IMR-90 (cell line): Measurements from ENCODE around the gene INPP5D. TPM values are rescaled to one million over a fixed set of nuclear protein-coding genes. Genes with fewer than 3 reads are reported as not detected.

Source experiments
- ATAC-seq: fragments of 200-7000 bp; cut with Tn5 transposase; 2 replicates; pipeline ENCODE4 v1.9.1; 2020; ENCODE audit warnings: low read depth, mild to moderate bottlenecking, moderate library complexity
- BruUV-seq: library from RNA; stranded (reverse); fragments of 400-500 nt; replicated peaks from 2 replicates; lab custom pipeline; 2021; lab: Mats Ljungman, UMichigan
- CTCF ChIA-PET: fragments of 300-600 bp; formaldehyde crosslinking; extraction: SDS; loops from one replicate; lab custom pipeline; 2021; ENCODE audit warnings: antibody characterized with exemption; lab: Yijun Ruan, JAX
- POLR2A ChIA-PET: fragments of 300-600 bp; sonication (Branson Sonifier 250); formaldehyde crosslinking; loops from one replicate; lab custom pipeline; 2022; ENCODE audit warnings: antibody characterized with exemption; ENCODE audit not compliant: unreplicated experiment; lab: Charles Lee
- DNase-seq: peaks from one replicate; pipeline ENCODE4 v3.0.0; 2013
- H2AFZ ChIP-seq: replicated peaks from 2 replicates; pipeline ENCODE3; 2013; ENCODE audit warnings: low read length, mild to moderate bottlenecking; ENCODE audit not compliant: poor library complexity
- H2AK5ac ChIP-seq: 2 replicates; pipeline ENCODE4 v1.6.1; 2013; ENCODE audit warnings: low read depth, low read length, inconsistent platforms
- H2AK9ac ChIP-seq: replicated peaks from 2 replicates; pipeline ENCODE3; 2013; ENCODE audit warnings: mild to moderate bottlenecking, low read depth, low read length, moderate library complexity; ENCODE audit not compliant: poor library complexity
- H2BK120ac ChIP-seq: 2 replicates; pipeline ENCODE4 v1.6.1; 2013; ENCODE audit warnings: low read depth, low read length, inconsistent platforms
- H2BK15ac ChIP-seq: 3 replicates; pipeline ENCODE4 v1.6.1; 2013; ENCODE audit warnings: low read depth, low read length, inconsistent platforms
- H2BK20ac ChIP-seq: 2 replicates; pipeline ENCODE4 v1.6.1; 2013; ENCODE audit warnings: low read depth, mild to moderate bottlenecking, inconsistent platforms, low read length, moderate library complexity
- H2BK5ac ChIP-seq: 2 replicates; pipeline ENCODE4 v1.6.1; 2013; ENCODE audit warnings: mild to moderate bottlenecking, low read depth, low read length, inconsistent platforms; ENCODE audit not compliant: poor library complexity, severe bottlenecking
- H3K14ac ChIP-seq: replicated peaks from 2 replicates; pipeline ENCODE4 v1.6.1; 2013; ENCODE audit warnings: low read depth, low read length, inconsistent platforms
- H3K18ac ChIP-seq: 2 replicates; pipeline ENCODE4 v1.6.1; 2013; ENCODE audit warnings: low read depth, low read length, control low read depth
- H3K23ac ChIP-seq: 2 replicates; pipeline ENCODE4 v1.6.1; 2013; ENCODE audit warnings: low read depth, low read length, inconsistent platforms
- H3K27ac ChIP-seq: 2 replicates; pipeline ENCODE4 v1.5.1; 2013; ENCODE audit warnings: mild to moderate bottlenecking, control low read depth, low read length; ENCODE audit not compliant: insufficient read depth
- H3K27me3 ChIP-seq: 2 replicates; pipeline ENCODE4 v1.6.1; 2013; ENCODE audit warnings: low read length; ENCODE audit not compliant: control insufficient read depth, insufficient read depth
- H3K36me3 ChIP-seq: 2 replicates; pipeline ENCODE4 v1.6.1; 2013; ENCODE audit warnings: low read length, mixed read lengths; ENCODE audit not compliant: control insufficient read depth, insufficient read depth
- H3K4ac ChIP-seq: 2 replicates; pipeline ENCODE4 v1.6.1; 2013; ENCODE audit warnings: low read depth, low read length, inconsistent platforms
- H3K4me1 ChIP-seq: 2 replicates; pipeline ENCODE4 v1.6.1; 2013; ENCODE audit warnings: low read length, mixed read lengths; ENCODE audit not compliant: control insufficient read depth, insufficient read depth
- H3K4me2 ChIP-seq: 2 replicates; pipeline ENCODE4 v1.6.1; 2013; ENCODE audit warnings: low read depth, mild to moderate bottlenecking, control low read depth, low read length, moderate library complexity
- H3K4me3 ChIP-seq: 2 replicates; pipeline ENCODE4 v1.5.1; 2013; ENCODE audit warnings: low read depth, mild to moderate bottlenecking, control low read depth, low read length, moderate library complexity; ENCODE audit not compliant: insufficient read depth
- H3K56ac ChIP-seq: 2 replicates; pipeline ENCODE4 v1.6.1; 2013; ENCODE audit warnings: low read length, inconsistent platforms; ENCODE audit not compliant: insufficient read depth; ENCODE audit errors: extremely low read depth
- H3K79me1 ChIP-seq, 2 experiments: 2 replicates each; pipeline ENCODE4 v1.6.1; 2013; ENCODE audit warnings: low read length in 2 of 2, inconsistent platforms in 1 of 2, low read depth in 1 of 2
- H3K9ac ChIP-seq: 2 replicates; pipeline ENCODE4 v1.6.1; 2013; ENCODE audit warnings: low read depth, low read length, control low read depth
- H3K9me1 ChIP-seq: 2 replicates; pipeline ENCODE4 v1.6.1; 2013; ENCODE audit warnings: low read length, inconsistent platforms; ENCODE audit not compliant: insufficient read depth
- H3K9me3 ChIP-seq: 2 replicates; pipeline ENCODE4 v1.6.1; 2013; ENCODE audit warnings: low read length; ENCODE audit not compliant: control insufficient read depth, insufficient read depth
- H4K20me1 ChIP-seq: 2 replicates; pipeline ENCODE4 v1.6.1; 2013; ENCODE audit warnings: low read length, inconsistent platforms; ENCODE audit not compliant: insufficient read depth
- H4K5ac ChIP-seq: 2 replicates; pipeline ENCODE4 v1.6.1; 2013; ENCODE audit warnings: mild to moderate bottlenecking, low read depth, low read length, control low read depth
- H4K8ac ChIP-seq, 2 experiments: 2 replicates each; pipeline ENCODE4 v1.6.1; 2013; ENCODE audit warnings: low read depth in 2 of 2, low read length in 2 of 2, control low read depth in 1 of 2, inconsistent platforms in 1 of 2
- H4K91ac ChIP-seq: 2 replicates; pipeline ENCODE4 v1.6.1; 2013; ENCODE audit warnings: low read depth, low read length, inconsistent platforms; ENCODE audit not compliant: insufficient read depth
- BHLHE40 ChIP-seq: fragments of 150-350 bp; IDR thresholded peaks from 2 replicates; pipeline ENCODE4 v1.6.1; 2016; ENCODE audit warnings: mild to moderate bottlenecking, low read depth, low read length
- CEBPB ChIP-seq: IDR thresholded peaks from 2 replicates; pipeline ENCODE4 v1.6.1; 2012; ENCODE audit warnings: low read depth, low read length, improper control_type of control experiment
- CHD1 ChIP-seq: IDR thresholded peaks from 2 replicates; pipeline ENCODE4 v1.6.1; 2012; ENCODE audit warnings: low read depth, low read length, improper control_type of control experiment
- MAFK ChIP-seq: IDR thresholded peaks from 2 replicates; pipeline ENCODE4 v1.6.1; 2012; ENCODE audit warnings: low read depth, low read length, improper control_type of control experiment
- NFE2L2 ChIP-seq: fragments of 150-350 bp; IDR thresholded peaks from 2 replicates; pipeline ENCODE4 v1.6.1; 2016; ENCODE audit warnings: low read depth, mild to moderate bottlenecking, low read length
- POLR2A ChIP-seq: IDR thresholded peaks from 2 replicates; pipeline ENCODE4 v1.6.1; 2012; ENCODE audit warnings: mild to moderate bottlenecking, low read depth, low read length
- RCOR1 ChIP-seq: IDR thresholded peaks from 2 replicates; pipeline ENCODE4 v1.6.1; 2012; ENCODE audit warnings: mild to moderate bottlenecking, low read length, improper control_type of control experiment; ENCODE audit not compliant: insufficient replicate concordance
- SMC3 ChIP-seq: fragments of 150-350 bp; IDR thresholded peaks from 2 replicates; pipeline ENCODE4 v1.6.1; 2016; ENCODE audit warnings: low read depth, mild to moderate bottlenecking, antibody characterized with exemption, low read length, moderate library complexity
- WGBS, 2 experiments: methylation state at CpG; one replicate each; pipeline versions ENCODE4 v1.1.5 to v1.1.7; 2013; ENCODE audit warnings: missing lambda C conversion rate in 2 of 2; ENCODE audit not compliant: insufficient read length in 1 of 2; ENCODE audit errors: extremely low coverage in 2 of 2; 5-methylcytosine and 5-hydroxymethylcytosine counted together
- dilution Hi-C: fragments of 300-500 bp; cut with HindIII; formaldehyde crosslinking; loops from one replicate; pipeline ENCODE4 v1.14.3; 2018; ENCODE audit warnings: low sequenced_read_pairs; ENCODE audit not compliant: unreplicated experiment
- in situ Hi-C: fragments of 300-500 bp; cut with MboI; formaldehyde crosslinking; loops from 3 replicates; pipeline ENCODE4 v1.14.3; 2019; ENCODE audit warnings: low sequenced_read_pairs, inconsistent platforms, mixed read lengths
- intact Hi-C: fragments of 100-400 bp; cut with micrococcal nuclease; formaldehyde crosslinking; loops from 2 replicates; pipeline ENCODE4 v1.10.0; 2022
- polyA plus RNA-seq, 3 experiments: library from polyadenylated mRNA; depleted of rRNA; stranded (reverse); fragments of >200 nt; gene quantifications; 2 replicates each; pipeline ENCODE4 v1.2.3, GENCODE V29; 2012; ENCODE audit warnings: low replicate concordance in 1 of 3
- total RNA-seq: library from RNA; depleted of rRNA; stranded (reverse); fragments of >200 nt; gene quantifications from 2 replicates; pipeline ENCODE4 v1.2.3, GENCODE V29; 2012
- TF ChIP-seq, protein P1 (sequence below): fragments of 150-350 bp; IDR thresholded peaks from 2 replicates; pipeline ENCODE4 v1.6.1; 2016; ENCODE audit warnings: low read depth, mild to moderate bottlenecking, low read length, moderate library complexity, borderline replicate concordance

INPP5D gene
- total and polyA plus RNA-seq, 2 of the 4 experiments (the other 2 are of a cell fraction) = 0.18 to 0.29 TPM

DNA sequence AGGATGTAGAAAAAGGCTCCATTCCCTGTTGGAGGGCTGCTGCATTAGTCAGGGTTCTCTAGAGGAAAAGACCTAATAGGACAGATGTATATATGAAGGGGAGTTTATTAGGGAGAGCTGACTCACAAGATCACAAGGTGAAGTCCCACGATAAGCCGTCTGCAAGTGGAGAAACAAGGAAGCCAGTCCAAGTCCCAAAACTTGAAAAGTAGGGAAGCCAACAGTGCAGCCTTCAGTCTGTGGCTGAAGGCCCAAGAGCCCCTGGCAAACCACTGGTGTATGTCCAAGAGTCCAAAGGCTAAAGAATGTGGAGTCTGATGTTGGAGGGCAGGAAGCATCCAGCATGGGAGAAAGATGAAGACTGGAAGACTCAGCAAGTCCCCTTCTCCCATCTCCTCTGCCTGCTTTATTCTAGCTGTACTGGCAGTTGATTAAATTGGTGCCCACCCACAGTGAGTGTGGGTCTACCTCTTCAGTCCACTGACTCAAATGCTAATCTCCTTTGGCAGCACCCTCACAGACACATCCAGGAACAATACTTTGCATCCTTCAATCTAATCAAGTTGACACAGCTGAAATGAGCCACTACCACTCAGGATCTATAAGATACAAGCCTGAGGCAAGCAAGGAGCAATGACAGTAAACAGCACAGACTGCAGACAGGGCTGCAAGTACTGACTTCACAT lies 161.4 kb downstream of the INPP5D start:
- WGBS, 2 experiments = 70% methylated on average over 2 of the region's 2 CpGs; no CpG with 5 or more reads in 1 of the 2 experiments
- BruUV-seq = no TSS peak
- ATAC-seq (no peak), DNase-seq (no peak)
- in situ Hi-C loops (no loop called here), dilution Hi-C loops (no loop called here), intact Hi-C loops (no loop called here)
- Histone ChIP-seq H2AK9ac (no peak overlapping the region), H3K27me3 (peaks cover 14% of the 10 kb centered on the region), H4K5ac (no peak overlapping the region), H2BK15ac (no peak overlapping the region), H3K79me1 (no peaks in the 10 kb centered on the region), H4K20me1 (no peaks in the 10 kb centered on the region), H3K4me3 (no peak overlapping the region), H3K9me3 (0 out of 2 replicates have a peak, but pooled peaks cover 2% of the 10 kb centered on the region), H4K8ac (no peak overlapping the region), H3K36me3 (no peaks in the 10 kb centered on the region), H3K4me1 (no peaks in the 10 kb centered on the region), H3K9me1 (no peaks in the 10 kb centered on the region), H2AFZ (no peak overlapping the region), H2BK20ac (no peak overlapping the region), H3K23ac (no peak overlapping the region), H3K27ac (no peak overlapping the region), H3K9ac (no peak overlapping the region), H2BK120ac (no peak overlapping the region), H3K56ac (no peak overlapping the region), H3K4ac (no peak overlapping the region), H3K4me2 (no peak overlapping the region), H4K91ac (no peak overlapping the region), H2AK5ac (no peak overlapping the region), H2BK5ac (no peak overlapping the region), H3K14ac (no peak overlapping the region), H3K18ac (no peak overlapping the region)
- POLR2A ChIA-PET = no interaction called here
- TF ChIP-seq CEBPB (no peak), POLR2A (no peak), RCOR1 (no peak), SMC3 (no peak), CHD1 (no peak), BHLHE40 (no peak), MAFK (no peak), NFE2L2 (no peak)
- TF ChIP-seq, protein P1, sequence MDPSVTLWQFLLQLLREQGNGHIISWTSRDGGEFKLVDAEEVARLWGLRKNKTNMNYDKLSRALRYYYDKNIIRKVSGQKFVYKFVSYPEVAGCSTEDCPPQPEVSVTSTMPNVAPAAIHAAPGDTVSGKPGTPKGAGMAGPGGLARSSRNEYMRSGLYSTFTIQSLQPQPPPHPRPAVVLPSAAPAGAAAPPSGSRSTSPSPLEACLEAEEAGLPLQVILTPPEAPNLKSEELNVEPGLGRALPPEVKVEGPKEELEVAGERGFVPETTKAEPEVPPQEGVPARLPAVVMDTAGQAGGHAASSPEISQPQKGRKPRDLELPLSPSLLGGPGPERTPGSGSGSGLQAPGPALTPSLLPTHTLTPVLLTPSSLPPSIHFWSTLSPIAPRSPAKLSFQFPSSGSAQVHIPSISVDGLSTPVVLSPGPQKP = no peak
- CTCF ChIA-PET = no interaction called here
